T-cell (primary cell): ENCODE results near the gene TOPBP1. TPM values are rescaled to one million over a fixed set of nuclear protein-coding genes. Genes with fewer than 3 reads are reported as not detected.

ENCODE experiments used
- ATAC-seq, 4 experiments: fragments of 200-7000 bp in 3 of 4; fragments of 150-1000 bp in 1 of 4; cut with Tn5 transposase; replicated peaks in 1 of 4; 1 replicate in 3 of 4; 2 replicates in 1 of 4; pipeline ENCODE4 v1.10.0; 2021; ENCODE audit warnings: moderate library complexity in 3 of 4, mild to moderate bottlenecking in 2 of 4, moderate number of reproducible peaks in 1 of 4
- CTCF ChIA-PET, 2 donors: fragments of 300-600 bp; sonication (Branson Sonifier 250); formaldehyde crosslinking; loops; one replicate each; lab custom pipeline; 2022; ENCODE audit warnings: antibody characterized with exemption in 2 of 2; lab: Charles Lee
- POLR2A ChIA-PET, 2 donors: fragments of 300-600 bp; sonication (Branson Sonifier 250); formaldehyde crosslinking; loops; one replicate each; lab custom pipeline; 2022; ENCODE audit warnings: antibody characterized with exemption in 2 of 2; lab: Charles Lee
- DNase-seq, 35 experiments: peaks; one replicate each; pipeline versions ENCODE4 v3.0.0 to v3.0.0-alpha.2; 2013 to 2023
- H3K27ac ChIP-seq: one replicate; pipeline ENCODE4 v1.5.1; 2013; ENCODE audit warnings: low read length
- H3K27me3 ChIP-seq, 2 experiments: replicated peaks in 1 of 2; 1 replicate in 1 of 2; 2 replicates in 1 of 2; pipeline versions ENCODE4 v1.6.1 to v1.7.0; 2013; ENCODE audit warnings: low read length in 1 of 2, mixed read lengths in 1 of 2; ENCODE audit not compliant: control insufficient read depth in 2 of 2, insufficient read depth in 2 of 2; ENCODE audit errors: extremely low read depth in 1 of 2
- H3K36me3 ChIP-seq, 2 donors: 1 replicate in 1 of 2; 2 replicates in 1 of 2; pipeline versions ENCODE4 v1.6.1 to v1.7.0; 2013; ENCODE audit warnings: low read length in 1 of 2; ENCODE audit not compliant: control insufficient read depth in 2 of 2, insufficient read depth in 1 of 2; ENCODE audit errors: extremely low read depth in 1 of 2
- H3K4me1 ChIP-seq, 2 experiments: 1 replicate in 1 of 2; 2 replicates in 1 of 2; pipeline versions ENCODE4 v1.6.1 to v1.7.0; 2013; ENCODE audit warnings: low read length in 2 of 2, mixed read lengths in 1 of 2; ENCODE audit not compliant: insufficient read depth in 2 of 2, control insufficient read depth in 1 of 2; ENCODE audit errors: extremely low read depth in 1 of 2
- H3K4me3 ChIP-seq, 2 donors: 1 replicate in 1 of 2; 2 replicates in 1 of 2; pipeline versions ENCODE4 v1.5.1 to v1.7.0; 2013; ENCODE audit warnings: mild to moderate bottlenecking in 2 of 2, low read length in 1 of 2, moderate library complexity in 1 of 2; ENCODE audit not compliant: control insufficient read depth in 1 of 2; ENCODE audit errors: extremely low read depth in 1 of 2
- H3K9me3 ChIP-seq: 2 replicates; pipeline ENCODE4 v1.7.0; 2013
- H3K27ac Mint-ChIP-seq, 2 donors: one replicate each; pipeline ENCODE4 v1.8.0; 2020 to 2021; ENCODE audit warnings: mild to moderate bottlenecking in 2 of 2, mixed read lengths in 2 of 2
- H3K27me3 Mint-ChIP-seq, 2 donors: one replicate each; pipeline ENCODE4 v1.8.0; 2021 to 2022; ENCODE audit warnings: mixed read lengths in 2 of 2
- H3K36me3 Mint-ChIP-seq: one replicate; pipeline ENCODE4 v1.8.0; 2021; ENCODE audit warnings: mixed read lengths
- H3K4me1 Mint-ChIP-seq, 3 donors: one replicate each; pipeline ENCODE4 v1.8.0; 2020 to 2022; ENCODE audit warnings: mixed read lengths in 3 of 3, mild to moderate bottlenecking in 1 of 3
- H3K4me3 Mint-ChIP-seq, 3 donors: one replicate each; pipeline ENCODE4 v1.8.0; 2020 to 2022; ENCODE audit warnings: mild to moderate bottlenecking in 3 of 3, mixed read lengths in 3 of 3, moderate library complexity in 3 of 3
- H3K9me3 Mint-ChIP-seq, 3 donors: one replicate each; pipeline ENCODE4 v1.8.0; 2020 to 2022; ENCODE audit warnings: mixed read lengths in 3 of 3
- WGBS: methylation state at CpG from one replicate; pipeline ENCODE4 v1.1.5; 2013; ENCODE audit warnings: missing lambda C conversion rate; ENCODE audit not compliant: insufficient coverage; 5-methylcytosine and 5-hydroxymethylcytosine counted together
- total RNA-seq, 35 experiments: library from RNA in 6 of 35; stranded (reverse) in 6 of 35; fragments of 120-200 nt in 1 of 35; gene quantifications; one replicate each; pipeline versions ENCODE4 v1.2.1 to v1.2.4 and lab custom pipeline; 2013 to 2026

Gene TOPBP1
- total RNA-seq, 5 donors from 2014 or later (not counting 1 experiment from before 2014, with no cell fraction given): 27.8 to 37.8 (median 30.0) TPM

- no peak overlapping the region for H3K4me3 Mint-ChIP-seq
- H3K27me3 Mint-ChIP-seq: no peaks in the 10 kb centered on the region
- ChIA-PET POLR2A (interaction anchor here in 1 of 2 donors (0.7 kb wide), 1 partner anchor 123 kb away, joined by 7 read pairs; no protein-coding TSS in a partner anchor), CTCF (interaction anchor here in 1 of 2 donors (0.7 kb wide), 1 partner anchor 903 kb away, joined by 3 read pairs; no protein-coding TSS in a partner anchor)
- no CpG with 5 or more reads among the region's 2 CpGs for WGBS
- H3K36me3 Mint-ChIP-seq: peaks cover 59% of the 10 kb centered on the region
- H3K4me1 Mint-ChIP-seq: peaks cover 3 to 7% (median 7%) of the 10 kb centered on the region in 3 donors
- no peaks in the 10 kb centered on the region for H3K4me1 ChIP-seq
- H3K27ac Mint-ChIP-seq: no peak overlapping the region
- DNase-seq (no peak), ATAC-seq (no peak)
- H3K4me3 ChIP-seq: no peak overlapping the region
- no peaks in the 10 kb centered on the region for H3K9me3 ChIP-seq
- H3K27ac ChIP-seq: no peak overlapping the region
- H3K36me3 ChIP-seq: peaks cover 4 to 82% of the 10 kb centered on the region in 2 donors
- H3K9me3 Mint-ChIP-seq: no peaks in the 10 kb centered on the region
- H3K27me3 ChIP-seq: no peaks in the 10 kb centered on the region
These were observed 32.6 kb downstream of the TOPBP1 start for GRCh38 chr3:133629146-133629545.

GRCh38 chr3:133627789-133628188 is 34.0 kb downstream of the TOPBP1 start:
- no peaks in the 10 kb centered on the region for H3K9me3 Mint-ChIP-seq
- ATAC-seq: no peak
- H3K9me3 ChIP-seq: no peaks in the 10 kb centered on the region
- H3K4me3 ChIP-seq: no peak overlapping the region
- no peaks in the 10 kb centered on the region for H3K27me3 Mint-ChIP-seq
- H3K27ac Mint-ChIP-seq: no peak overlapping the region
- peaks cover 58% of the 10 kb centered on the region for H3K36me3 Mint-ChIP-seq
- POLR2A ChIA-PET: no interaction called here
- peaks cover 4 to 83% of the 10 kb centered on the region in 2 donors for H3K36me3 ChIP-seq
- H3K27me3 ChIP-seq: no peaks in the 10 kb centered on the region
- no peak overlapping the region for H3K4me3 Mint-ChIP-seq
- no peak overlapping the region for H3K27ac ChIP-seq
- DNase-seq: no peak
- no peaks in the 10 kb centered on the region for H3K4me1 ChIP-seq
- peaks cover 3 to 7% (median 7%) of the 10 kb centered on the region in 3 donors for H3K4me1 Mint-ChIP-seq
- CTCF ChIA-PET: no interaction called here

GRCh38 chr3:133620066-133620784 is 41.5 kb downstream of the TOPBP1 start:
- Histone ChIP-seq H3K27ac (no peak overlapping the region), H3K36me3 (peaks cover 4 to 69% of the 10 kb centered on the region in 2 donors), H3K4me1 (no peaks in the 10 kb centered on the region), H3K4me3 (no peak overlapping the region), H3K9me3 (no peaks in the 10 kb centered on the region), H3K27me3 (no peaks in the 10 kb centered on the region)
- CTCF ChIA-PET: no interaction called here
- Mint-ChIP-seq H3K27ac (no peak overlapping the region), H3K36me3 (peaks cover 63% of the 10 kb centered on the region), H3K9me3 (no peaks in the 10 kb centered on the region), H3K4me1 (no peaks in the 10 kb centered on the region), H3K27me3 (no peaks in the 10 kb centered on the region), H3K4me3 (no peak overlapping the region)
- POLR2A ChIA-PET: no interaction called here
- 94% methylated on average over 9 of the region's 13 CpGs for WGBS
- no peak for DNase-seq
- ATAC-seq: no peak

DNA sequence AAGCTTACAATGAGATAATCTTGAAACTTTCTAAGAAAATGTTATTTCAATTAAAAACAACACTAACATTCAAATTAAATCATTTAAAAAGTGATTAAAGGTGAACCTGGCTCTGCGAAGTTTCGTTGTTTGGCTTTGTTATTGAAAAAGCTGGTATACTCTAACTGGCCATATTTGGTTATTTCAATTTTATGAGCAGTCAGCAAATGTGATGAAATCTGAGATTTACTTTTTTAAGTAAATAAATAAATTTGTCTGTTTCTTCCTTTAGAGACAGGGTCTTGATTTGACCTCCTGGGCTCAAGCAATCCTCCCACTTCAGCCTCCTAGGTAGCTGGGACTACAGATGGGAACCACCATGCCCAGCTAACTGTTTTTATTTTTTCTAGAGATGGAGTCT is 50.2 kb downstream of the TOPBP1 start:
- Mint-ChIP-seq H3K4me1 (no peaks in the 10 kb centered on the region), H3K27ac (no peak overlapping the region), H3K4me3 (no peak overlapping the region), H3K9me3 (no peaks in the 10 kb centered on the region), H3K36me3 (peaks cover 53% of the 10 kb centered on the region), H3K27me3 (no peaks in the 10 kb centered on the region)
- no peak overlapping the region for H3K4me3 ChIP-seq
- H3K27ac ChIP-seq: no peak overlapping the region
- DNase-seq (no peak), ATAC-seq (no peak)
- no peaks in the 10 kb centered on the region for H3K27me3 ChIP-seq
- ChIA-PET POLR2A (interaction anchor here in 1 of 2 donors (0.6 kb wide), 1 partner anchor 139 kb away, joined by 20 read pairs; no protein-coding TSS in a partner anchor), CTCF (interaction anchor here in 1 of 2 donors (0.6 kb wide), 1 partner anchor 109 kb away, joined by 4 read pairs; no protein-coding TSS in a partner anchor)
- no peaks in the 10 kb centered on the region for H3K4me1 ChIP-seq
- peaks cover 0 to 47% of the 10 kb centered on the region in 2 donors for H3K36me3 ChIP-seq
- WGBS: no CpG with 5 or more reads among the region's 2 CpGs
- H3K9me3 ChIP-seq: no peaks in the 10 kb centered on the region

DNA sequence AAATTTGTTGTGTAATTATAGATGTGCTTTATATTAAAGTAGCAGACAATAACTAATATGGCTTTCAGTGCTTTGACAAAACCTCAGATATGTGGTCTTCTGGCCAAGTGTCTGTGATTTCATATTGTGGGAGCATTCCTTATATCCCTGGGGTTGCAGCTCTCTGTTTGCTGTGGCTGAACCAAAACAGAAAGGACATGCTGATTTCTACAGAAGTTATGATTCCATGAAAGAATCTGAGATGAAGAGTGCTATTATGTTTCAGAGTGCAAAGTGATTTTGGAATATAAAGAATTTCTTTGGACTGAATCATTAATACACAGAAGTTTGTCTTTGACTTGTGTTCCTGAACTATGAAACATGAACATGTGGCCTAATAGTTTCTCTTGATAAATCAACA is 51.7 kb downstream of the TOPBP1 start:
- H3K4me3 Mint-ChIP-seq: no peak overlapping the region
- ChIA-PET POLR2A (no interaction called here), CTCF (no interaction called here)

GRCh38 chr3:133608388-133608787 is 53.4 kb downstream of the TOPBP1 start:
- Histone ChIP-seq H3K36me3 (peaks cover 0 to 41% of the 10 kb centered on the region in 2 donors), H3K27me3 (no peaks in the 10 kb centered on the region), H3K27ac (no peak overlapping the region), H3K4me1 (no peaks in the 10 kb centered on the region), H3K4me3 (no peak overlapping the region), H3K9me3 (no peaks in the 10 kb centered on the region)
- Mint-ChIP-seq H3K4me1 (peaks cover 0 to under 1% (median 0%) of the 10 kb centered on the region in 3 donors), H3K4me3 (no peak overlapping the region), H3K27me3 (no peaks in the 10 kb centered on the region), H3K36me3 (peaks cover 60% of the 10 kb centered on the region), H3K9me3 (no peaks in the 10 kb centered on the region), H3K27ac (no peak overlapping the region)
- DNase-seq (no peak), ATAC-seq (no peak)
- ChIA-PET POLR2A (no interaction called here), CTCF (no interaction called here)
- no CpG with 5 or more reads among the region's 2 CpGs for WGBS

More for the DNA sequence above, 51.7 kb downstream of the TOPBP1 start:
- ATAC-seq (no peak), DNase-seq (no peak)
- Histone ChIP-seq H3K27ac (no peak overlapping the region), H3K9me3 (no peaks in the 10 kb centered on the region), H3K4me3 (no peak overlapping the region), H3K36me3 (peaks cover 0 to 41% of the 10 kb centered on the region in 2 donors), H3K27me3 (no peaks in the 10 kb centered on the region), H3K4me1 (no peaks in the 10 kb centered on the region)
- H3K27ac Mint-ChIP-seq: no peak overlapping the region
- no peaks in the 10 kb centered on the region for H3K27me3 Mint-ChIP-seq
- H3K4me1 Mint-ChIP-seq: no peaks in the 10 kb centered on the region
- no peaks in the 10 kb centered on the region for H3K9me3 Mint-ChIP-seq
- H3K36me3 Mint-ChIP-seq: peaks cover 56% of the 10 kb centered on the region
